Measurements from ENCODE around the gene ETV6. TPM values are rescaled to one million over a fixed set of nuclear protein-coding genes. Genes with fewer than 3 reads are reported as not detected.

ETV6 gene
- total RNA-seq, 1 experiment from 2014 or later = 17.2 TPM

DNA sequence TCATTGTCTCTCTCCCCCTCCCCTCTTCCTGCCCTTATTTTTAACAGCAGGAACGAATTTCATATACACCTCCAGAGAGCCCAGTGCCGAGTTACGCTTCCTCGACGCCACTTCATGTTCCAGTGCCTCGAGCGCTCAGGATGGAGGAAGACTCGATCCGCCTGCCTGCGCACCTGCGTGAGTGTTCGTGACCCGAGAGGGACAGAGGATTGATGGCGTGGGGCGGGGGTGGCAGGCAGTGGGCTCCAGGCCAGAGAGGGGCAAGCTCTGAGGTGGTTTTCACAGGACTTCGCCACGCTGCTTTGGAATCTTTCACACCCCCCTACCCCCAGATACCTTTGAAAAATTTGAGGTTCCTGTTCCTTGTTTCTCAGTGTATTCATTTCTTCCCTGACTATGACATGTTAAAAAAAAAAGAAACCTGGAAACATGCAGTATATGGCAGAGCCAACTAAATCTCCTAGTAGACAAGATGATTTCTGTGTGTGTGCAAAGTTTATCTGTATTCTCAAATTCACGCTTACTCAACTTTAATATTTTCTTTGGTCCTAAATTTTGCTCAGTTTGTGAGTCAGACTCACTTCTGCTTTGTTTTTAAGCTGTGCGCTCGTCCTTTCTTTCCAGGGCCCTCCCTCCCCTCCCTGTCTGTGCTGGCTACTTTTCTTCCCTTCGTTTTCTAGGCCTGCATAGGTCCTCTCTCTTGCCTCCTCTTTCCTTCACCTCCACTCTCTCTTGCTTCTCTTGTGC, 103.1 kb downstream of the ETV6 start:
- no TSS peak for BruUV-seq (replicated peaks)
- no peak for DNase-seq (ENCODE audit: low read depth, low spot score)
- no peaks in the 10 kb centered on the region for H3K9me3 ChIP-seq (ENCODE audit: control insufficient read depth, insufficient read depth, low read depth, low read length)
- ATAC-seq = no peak
- no peak overlapping the region for H3K4me3 ChIP-seq (ENCODE audit: low read depth in 2 of 2, low read length in 2 of 2)
- no peak for TF ChIP-seq TCF7L2 (IDR thresholded peaks at IDR 0.05; ENCODE audit: low read depth, low read length)
- no peak overlapping the region for H3K27ac ChIP-seq (ENCODE audit: low read length)
- POLR2A ChIA-PET = no interaction called here
- in situ Hi-C loops (cut with HindIII; ENCODE audit: low pct_unique_long_range_greater_than_20kb, low sequenced_read_pairs) (no loop called here), intact Hi-C loops (cut with micrococcal nuclease; ENCODE audit: unreplicated experiment) (no loop called here)
- no peaks in the 10 kb centered on the region for H3K36me3 ChIP-seq (ENCODE audit: control insufficient read depth, insufficient read depth, low read length)
- CTCF ChIA-PET = no interaction called here
- no peaks in the 10 kb centered on the region for H3K4me1 ChIP-seq (ENCODE audit: control insufficient read depth, insufficient read depth, low read length)
- no peaks in the 10 kb centered on the region for H3K27me3 ChIP-seq (ENCODE audit: control insufficient read depth, insufficient read depth, low read length)

DNA sequence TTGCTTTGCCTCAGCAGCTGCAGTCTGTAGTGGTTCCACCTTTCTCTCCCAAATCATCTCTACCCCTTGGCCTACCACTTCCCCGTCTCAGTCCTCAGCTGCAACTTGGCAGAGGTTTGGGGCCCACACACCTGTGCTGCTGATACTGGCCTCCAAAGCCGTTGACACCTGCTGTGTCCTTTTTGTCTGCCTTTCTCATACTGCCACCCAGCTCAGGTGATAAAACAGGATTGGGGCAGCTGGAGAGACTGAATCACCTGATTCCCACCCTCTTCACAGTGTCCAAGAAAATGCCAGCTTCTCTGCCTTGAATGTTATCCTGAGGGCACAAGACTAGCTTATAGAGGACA, 103.7 kb downstream of the ETV6 start:
- no TSS peak for BruUV-seq (replicated peaks)
- TF ChIP-seq POLR2AphosphoS5 (IDR thresholded peaks at IDR 0.05; ENCODE audit: low read depth, low read length) (no peak), SIN3A (IDR thresholded peaks at IDR 0.05; ENCODE audit: borderline replicate concordance, insufficient read depth, low read depth, low read length) (no peak), TCF7L2 (IDR thresholded peaks at IDR 0.05; ENCODE audit: low read depth, low read length) (no peak)
- TF ChIP-seq, protein P1, sequence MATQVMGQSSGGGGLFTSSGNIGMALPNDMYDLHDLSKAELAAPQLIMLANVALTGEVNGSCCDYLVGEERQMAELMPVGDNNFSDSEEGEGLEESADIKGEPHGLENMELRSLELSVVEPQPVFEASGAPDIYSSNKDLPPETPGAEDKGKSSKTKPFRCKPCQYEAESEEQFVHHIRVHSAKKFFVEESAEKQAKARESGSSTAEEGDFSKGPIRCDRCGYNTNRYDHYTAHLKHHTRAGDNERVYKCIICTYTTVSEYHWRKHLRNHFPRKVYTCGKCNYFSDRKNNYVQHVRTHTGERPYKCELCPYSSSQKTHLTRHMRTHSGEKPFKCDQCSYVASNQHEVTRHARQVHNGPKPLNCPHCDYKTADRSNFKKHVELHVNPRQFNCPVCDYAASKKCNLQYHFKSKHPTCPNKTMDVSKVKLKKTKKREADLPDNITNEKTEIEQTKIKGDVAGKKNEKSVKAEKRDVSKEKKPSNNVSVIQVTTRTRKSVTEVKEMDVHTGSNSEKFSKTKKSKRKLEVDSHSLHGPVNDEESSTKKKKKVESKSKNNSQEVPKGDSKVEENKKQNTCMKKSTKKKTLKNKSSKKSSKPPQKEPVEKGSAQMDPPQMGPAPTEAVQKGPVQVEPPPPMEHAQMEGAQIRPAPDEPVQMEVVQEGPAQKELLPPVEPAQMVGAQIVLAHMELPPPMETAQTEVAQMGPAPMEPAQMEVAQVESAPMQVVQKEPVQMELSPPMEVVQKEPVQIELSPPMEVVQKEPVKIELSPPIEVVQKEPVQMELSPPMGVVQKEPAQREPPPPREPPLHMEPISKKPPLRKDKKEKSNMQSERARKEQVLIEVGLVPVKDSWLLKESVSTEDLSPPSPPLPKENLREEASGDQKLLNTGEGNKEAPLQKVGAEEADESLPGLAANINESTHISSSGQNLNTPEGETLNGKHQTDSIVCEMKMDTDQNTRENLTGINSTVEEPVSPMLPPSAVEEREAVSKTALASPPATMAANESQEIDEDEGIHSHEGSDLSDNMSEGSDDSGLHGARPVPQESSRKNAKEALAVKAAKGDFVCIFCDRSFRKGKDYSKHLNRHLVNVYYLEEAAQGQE (IDR thresholded peaks at IDR 0.05; ENCODE audit: insufficient read depth in 1 of 2, low read depth in 2 of 2, low read length in 1 of 2) = no peak
- TF ChIP-seq, protein P2, sequence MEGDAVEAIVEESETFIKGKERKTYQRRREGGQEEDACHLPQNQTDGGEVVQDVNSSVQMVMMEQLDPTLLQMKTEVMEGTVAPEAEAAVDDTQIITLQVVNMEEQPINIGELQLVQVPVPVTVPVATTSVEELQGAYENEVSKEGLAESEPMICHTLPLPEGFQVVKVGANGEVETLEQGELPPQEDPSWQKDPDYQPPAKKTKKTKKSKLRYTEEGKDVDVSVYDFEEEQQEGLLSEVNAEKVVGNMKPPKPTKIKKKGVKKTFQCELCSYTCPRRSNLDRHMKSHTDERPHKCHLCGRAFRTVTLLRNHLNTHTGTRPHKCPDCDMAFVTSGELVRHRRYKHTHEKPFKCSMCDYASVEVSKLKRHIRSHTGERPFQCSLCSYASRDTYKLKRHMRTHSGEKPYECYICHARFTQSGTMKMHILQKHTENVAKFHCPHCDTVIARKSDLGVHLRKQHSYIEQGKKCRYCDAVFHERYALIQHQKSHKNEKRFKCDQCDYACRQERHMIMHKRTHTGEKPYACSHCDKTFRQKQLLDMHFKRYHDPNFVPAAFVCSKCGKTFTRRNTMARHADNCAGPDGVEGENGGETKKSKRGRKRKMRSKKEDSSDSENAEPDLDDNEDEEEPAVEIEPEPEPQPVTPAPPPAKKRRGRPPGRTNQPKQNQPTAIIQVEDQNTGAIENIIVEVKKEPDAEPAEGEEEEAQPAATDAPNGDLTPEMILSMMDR (IDR thresholded peaks at IDR 0.05) = no peak
- H3K27me3 ChIP-seq (ENCODE audit: control insufficient read depth, insufficient read depth, low read length) = no peaks in the 10 kb centered on the region
- POLR2A ChIA-PET = no interaction called here
- DNase-seq (ENCODE audit: low read depth, low spot score) (no peak), ATAC-seq (no peak)
- intact Hi-C loops (cut with micrococcal nuclease; ENCODE audit: unreplicated experiment) = no loop called here
- H3K9me3 ChIP-seq (ENCODE audit: control insufficient read depth, insufficient read depth, low read depth, low read length) = no peaks in the 10 kb centered on the region
- no peaks in the 10 kb centered on the region for H3K4me1 ChIP-seq (ENCODE audit: control insufficient read depth, insufficient read depth, low read length)
- in situ Hi-C loops (cut with HindIII; ENCODE audit: low pct_unique_long_range_greater_than_20kb, low sequenced_read_pairs) = no loop called here
- CTCF ChIA-PET = no interaction called here
- no peaks in the 10 kb centered on the region for H3K36me3 ChIP-seq (ENCODE audit: control insufficient read depth, insufficient read depth, low read length)
- H3K27ac ChIP-seq (ENCODE audit: low read length) = no peak overlapping the region
- H3K4me3 ChIP-seq (ENCODE audit: low read depth in 2 of 2, low read length in 2 of 2) = no peak overlapping the region

DNA sequence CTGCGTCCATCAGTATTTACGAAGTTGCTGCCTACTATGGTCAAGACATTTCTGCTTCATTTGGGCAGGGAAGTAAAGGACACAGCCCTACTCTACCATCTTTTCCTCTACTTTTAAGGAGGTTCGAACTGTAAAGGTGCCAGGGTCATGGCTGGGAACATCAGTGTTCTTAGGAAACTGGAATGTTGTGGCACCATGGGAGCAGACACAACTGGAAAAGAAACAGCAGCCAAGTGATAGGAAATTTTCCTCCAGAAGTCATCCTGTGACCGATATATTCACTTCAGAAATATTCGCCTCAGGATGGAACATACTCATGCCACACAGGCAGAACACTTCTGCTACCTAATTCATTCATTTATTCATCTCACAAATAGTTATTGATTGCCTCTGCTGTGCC, 104.4 kb downstream of the ETV6 start:
- CTCF ChIA-PET = no interaction called here
- POLR2A ChIA-PET = no interaction called here
- Histone ChIP-seq H3K27ac (ENCODE audit: low read length) (no peak overlapping the region), H3K4me3 (ENCODE audit: low read depth in 2 of 2, low read length in 2 of 2) (no peak overlapping the region), H3K4me1 (ENCODE audit: control insufficient read depth, insufficient read depth, low read length) (no peaks in the 10 kb centered on the region), H3K9me3 (ENCODE audit: control insufficient read depth, insufficient read depth, low read depth, low read length) (no peaks in the 10 kb centered on the region), H3K27me3 (ENCODE audit: control insufficient read depth, insufficient read depth, low read length) (no peaks in the 10 kb centered on the region), H3K36me3 (ENCODE audit: control insufficient read depth, insufficient read depth, low read length) (no peaks in the 10 kb centered on the region)
- ATAC-seq (no peak), DNase-seq (ENCODE audit: low read depth, low spot score) (no peak)
- in situ Hi-C loops (cut with HindIII; ENCODE audit: low pct_unique_long_range_greater_than_20kb, low sequenced_read_pairs) (no loop called here), intact Hi-C loops (cut with micrococcal nuclease; ENCODE audit: unreplicated experiment) (no loop called here)
- no peak for TF ChIP-seq TCF7L2 (IDR thresholded peaks at IDR 0.05; ENCODE audit: low read depth, low read length)
- no peak for TF ChIP-seq SIN3A (IDR thresholded peaks at IDR 0.05; ENCODE audit: borderline replicate concordance, insufficient read depth, low read depth, low read length)
- no TSS peak for BruUV-seq (replicated peaks)

All from Panc1 (cell line).